GM21447 (cell line): Measurements from ENCODE around the gene E2F3.
"Not testable (repeated sequence)": the region's sequence is repeated elsewhere in the genome, so short reads cannot be mapped to it uniquely, and the experiment has no call there.

Experiments used
- ATAC-seq: cut with Tn5 transposase; IDR thresholded peaks from one replicate; pipeline ENCODE4 v1.9.1; 2021; ENCODE audit not compliant: unreplicated experiment

E2F3 gene

GRCh38 chr6:20464847-20465246 is 63.2 kb downstream of the E2F3 start:
- ATAC-seq: no peak

- ATAC-seq: not testable (repeated sequence)
Measured at GRCh38 chr6:20465616-20466015, 63.9 kb downstream of the E2F3 start.

DNA sequence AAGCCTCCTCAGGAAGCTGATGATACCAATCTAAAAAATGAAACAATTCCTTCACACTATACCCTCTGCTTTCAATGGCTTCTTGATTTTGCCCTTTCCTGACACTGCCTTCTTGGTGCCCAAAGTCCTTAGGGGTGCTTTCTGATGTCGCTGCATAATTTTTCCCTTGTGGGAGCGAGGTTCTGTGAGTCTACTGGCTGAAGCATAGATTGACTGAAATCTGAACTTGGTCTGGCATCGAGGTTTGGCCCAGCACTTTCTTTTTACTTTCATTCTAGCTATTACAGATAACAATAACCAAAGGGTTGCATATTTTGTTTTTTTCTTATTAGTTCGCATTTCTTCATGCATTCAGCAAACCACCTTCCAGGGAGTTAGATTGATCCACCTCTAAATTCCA is 65.8 kb downstream of the E2F3 start:
- peak; percentile 53 for ATAC-seq

- ATAC-seq: no peak
Measured at GRCh38 chr6:20468209-20468608, 66.5 kb downstream of the E2F3 start.

DNA sequence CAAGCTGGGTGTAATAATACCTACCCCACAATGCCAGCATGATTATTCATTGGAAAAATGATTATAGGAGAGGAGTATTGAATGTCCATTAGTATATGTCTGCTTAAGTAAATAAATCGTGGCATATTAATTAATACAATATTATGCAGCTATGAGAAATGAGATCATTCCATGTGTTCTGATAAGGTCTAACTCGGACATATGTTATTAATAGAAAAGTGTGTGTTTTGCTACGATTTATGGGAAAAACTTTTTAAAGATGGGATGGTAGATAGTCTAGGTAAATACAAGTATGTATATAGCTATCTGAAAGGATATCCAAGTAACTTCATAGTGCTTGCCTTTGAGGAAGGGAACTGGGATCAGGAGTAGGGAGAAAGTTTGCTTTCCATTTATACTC is 71.1 kb downstream of the E2F3 start:
- no peak for ATAC-seq

DNA sequence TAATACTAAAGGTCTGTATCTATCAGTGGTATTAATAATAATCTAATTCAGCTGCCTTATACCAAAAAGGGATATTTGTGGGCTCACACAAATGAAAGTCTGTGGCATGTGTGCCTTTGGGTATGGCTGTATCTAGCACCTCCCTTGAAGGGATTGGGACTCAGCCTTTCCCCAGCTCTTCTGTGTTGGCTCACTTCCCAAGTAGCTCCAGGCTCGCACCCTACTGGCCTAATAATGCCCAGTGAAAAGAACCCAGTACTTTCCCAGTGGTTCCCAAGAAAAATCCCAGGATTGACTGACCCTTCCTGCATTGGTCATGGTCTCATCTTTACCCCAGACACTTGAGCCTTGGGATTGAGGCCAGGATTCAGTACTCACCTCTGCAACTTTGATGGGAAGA is 71.8 kb downstream of the E2F3 start:
- no peak for ATAC-seq

- no peak for ATAC-seq
Measured at GRCh38 chr6:20474874-20475542, 73.3 kb downstream of the E2F3 start.

DNA sequence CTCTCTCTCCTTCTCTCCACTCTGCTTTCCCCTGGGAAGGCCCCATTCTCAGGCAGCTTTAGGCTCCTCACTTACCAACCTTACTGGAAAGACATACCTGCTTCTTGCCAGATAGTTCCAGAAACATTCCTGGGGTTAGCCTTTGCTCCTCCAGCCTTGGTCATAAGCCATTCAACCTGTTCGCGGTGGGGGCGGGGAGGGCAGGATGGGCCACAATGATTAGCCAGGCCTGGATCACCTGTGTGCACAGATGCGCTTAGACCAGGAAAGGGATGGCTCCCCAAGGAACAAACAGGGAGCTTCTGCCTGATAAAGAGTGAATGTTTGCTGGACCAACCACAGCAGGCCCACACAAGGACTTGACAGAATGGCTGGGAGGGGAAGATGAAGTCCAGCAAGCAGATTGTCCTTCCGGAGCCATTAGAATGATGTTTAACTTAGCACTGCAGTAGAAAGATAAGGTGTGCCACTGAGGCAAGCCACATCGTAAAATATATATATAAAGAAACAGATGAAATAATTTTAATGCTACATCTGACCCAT is 74.9 kb downstream of the E2F3 start:
- no peak for ATAC-seq

DNA sequence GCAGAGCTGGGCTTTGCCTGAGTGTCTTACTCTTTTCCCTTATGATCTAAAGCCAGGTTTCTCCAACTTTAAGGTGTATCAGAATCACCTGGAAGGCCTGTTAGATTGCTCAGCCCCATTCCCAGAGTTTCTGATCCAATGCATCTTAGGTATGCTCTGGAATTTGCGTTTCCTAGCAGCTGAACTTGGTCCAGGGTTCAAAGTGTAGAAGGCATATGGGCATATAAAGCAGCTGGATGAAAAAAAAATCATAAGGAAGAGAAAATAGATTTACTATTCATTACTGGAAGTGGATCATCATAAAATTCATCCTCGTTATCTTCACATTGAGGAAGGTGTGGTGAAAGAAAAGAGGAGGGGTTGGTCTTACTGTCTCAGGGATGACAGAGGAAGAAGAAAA is 75.8 kb downstream of the E2F3 start:
- ATAC-seq: no peak

DNA sequence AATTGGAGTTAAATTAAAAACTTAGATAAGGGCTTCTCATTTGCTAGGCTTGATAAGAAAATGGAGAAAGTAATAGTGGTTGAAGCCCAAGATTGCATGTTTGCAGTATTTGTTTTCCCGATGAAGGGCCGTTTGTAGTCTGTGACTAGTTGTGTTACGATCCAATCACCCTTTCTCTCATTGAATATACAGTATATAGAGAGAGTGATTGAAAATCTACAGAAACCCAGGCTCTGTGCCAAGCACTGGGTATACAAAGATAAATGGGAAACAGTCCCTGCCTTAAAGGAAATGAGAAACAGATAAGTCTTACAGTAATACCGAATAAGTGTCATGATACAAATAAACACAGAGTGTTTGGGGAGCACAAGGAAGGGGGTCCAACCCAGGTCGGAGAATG is 77.4 kb downstream of the E2F3 start:
- ATAC-seq: no peak

DNA sequence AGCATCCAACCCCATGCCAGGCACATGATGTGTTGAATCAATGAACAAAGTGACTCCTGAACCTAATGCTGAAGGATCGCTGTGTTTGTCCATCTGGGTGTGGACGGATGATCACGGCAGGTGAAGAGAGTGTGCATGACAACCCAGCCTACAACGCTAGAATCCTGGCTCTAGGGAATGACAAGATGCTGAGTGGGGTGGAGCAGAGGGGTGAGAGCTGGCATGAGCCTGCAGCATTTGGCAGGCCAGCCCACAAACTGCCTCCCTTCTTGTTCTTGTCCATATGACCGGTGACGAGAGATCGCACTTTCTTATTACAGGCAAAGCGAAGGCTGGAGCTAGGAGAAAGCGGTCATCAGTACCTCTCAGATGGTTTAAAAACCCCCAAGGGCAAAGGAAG is 77.8 kb downstream of the E2F3 start:
- no peak for ATAC-seq

- no peak for ATAC-seq
Measured at GRCh38 chr6:20481281-20481680, 79.6 kb downstream of the E2F3 start.

DNA sequence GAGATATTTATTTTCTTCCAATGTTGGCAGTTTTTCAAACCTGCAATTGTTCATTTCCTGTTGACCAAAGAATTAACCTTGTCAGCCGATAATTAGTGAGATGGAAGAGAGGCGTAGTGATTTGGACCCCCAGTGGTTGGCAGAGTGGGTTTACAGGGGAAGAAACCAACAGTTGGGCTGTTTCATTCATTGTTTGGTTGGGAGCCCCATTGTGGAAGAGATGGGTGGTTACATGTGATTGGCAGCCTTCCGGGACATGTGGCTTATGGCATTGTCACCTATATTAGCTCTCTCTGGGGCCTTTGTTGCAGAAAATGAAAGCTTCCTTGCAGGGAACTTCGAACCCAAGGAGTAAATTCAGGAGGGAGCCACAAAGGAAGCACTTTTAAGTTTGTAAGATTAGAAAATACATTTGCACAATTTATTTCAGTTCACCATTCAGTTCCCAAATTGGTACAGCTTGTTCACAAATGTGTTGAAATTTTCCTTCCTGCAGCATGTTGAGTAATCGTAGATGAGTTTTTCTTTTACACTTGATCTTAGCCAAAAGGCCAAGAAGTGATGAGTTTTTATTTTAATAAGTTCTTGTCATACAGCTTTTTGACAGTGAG is 82.3 kb downstream of the E2F3 start:
- no peak for ATAC-seq

DNA sequence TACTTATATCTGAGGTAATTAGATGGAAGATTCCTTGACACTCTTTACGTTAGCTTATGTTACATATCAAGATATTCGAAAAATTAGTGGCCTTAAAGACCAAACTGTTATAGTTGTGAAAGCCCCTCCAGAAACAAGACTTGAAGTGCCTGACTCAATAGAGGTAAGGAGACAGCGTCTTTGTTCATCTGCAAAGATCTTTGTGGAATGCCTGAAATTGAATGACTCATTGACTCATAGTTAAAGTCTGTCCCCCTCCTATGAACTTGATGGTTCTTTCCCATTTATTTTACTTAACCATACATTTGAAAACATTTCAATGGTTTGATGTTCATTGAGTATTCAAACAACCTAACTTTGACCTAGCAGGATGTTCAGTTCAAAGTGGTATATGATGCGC is 85.0 kb downstream of the E2F3 start:
- no peak for ATAC-seq

GRCh38 chr6:20487669-20488375 is 86.1 kb downstream of the E2F3 start:
- ATAC-seq: no peak

GRCh38 chr6:20490591-20490990 is 88.9 kb downstream of the E2F3 start:
- no peak for ATAC-seq

DNA sequence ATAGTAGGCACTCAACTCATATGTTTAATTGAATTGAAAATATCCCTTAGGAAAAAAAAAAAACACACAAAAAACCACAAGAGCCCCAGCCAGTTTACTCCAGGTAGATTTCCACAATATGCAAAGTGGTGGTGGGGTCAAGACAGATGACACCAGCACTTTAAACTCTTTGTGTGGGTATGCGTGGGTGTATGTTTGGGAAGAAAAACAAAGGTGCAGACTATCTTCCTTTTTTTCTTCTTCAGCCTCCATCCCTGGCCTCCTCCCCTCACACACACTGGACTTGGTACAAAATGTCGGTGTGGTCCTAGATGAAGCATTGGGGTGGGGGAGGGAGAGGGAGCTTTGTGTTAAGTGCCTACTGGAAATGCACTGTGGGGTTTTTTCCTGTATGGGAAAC is 90.4 kb downstream of the E2F3 start:
- ATAC-seq: no peak

GRCh38 chr6:20497216-20498040 is 95.7 kb downstream of the E2F3 start:
- no peak for ATAC-seq

DNA sequence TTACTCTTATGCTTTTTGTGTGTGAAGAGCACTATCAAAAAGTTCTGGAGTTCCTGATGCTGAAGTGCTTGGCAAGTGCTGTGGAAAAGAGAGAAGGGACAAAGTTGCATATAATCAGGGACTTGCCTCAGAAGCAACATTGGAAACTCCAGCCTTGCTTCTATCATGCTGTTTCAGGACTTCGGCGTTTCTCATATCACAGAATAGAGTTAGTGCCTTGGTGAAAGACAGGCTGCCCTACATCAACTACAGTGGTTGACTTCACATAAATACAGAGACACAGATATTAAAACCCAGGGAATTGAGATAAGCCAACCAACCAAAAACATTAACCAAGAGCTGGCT is 96.3 kb downstream of the E2F3 start:
- no peak for ATAC-seq

DNA sequence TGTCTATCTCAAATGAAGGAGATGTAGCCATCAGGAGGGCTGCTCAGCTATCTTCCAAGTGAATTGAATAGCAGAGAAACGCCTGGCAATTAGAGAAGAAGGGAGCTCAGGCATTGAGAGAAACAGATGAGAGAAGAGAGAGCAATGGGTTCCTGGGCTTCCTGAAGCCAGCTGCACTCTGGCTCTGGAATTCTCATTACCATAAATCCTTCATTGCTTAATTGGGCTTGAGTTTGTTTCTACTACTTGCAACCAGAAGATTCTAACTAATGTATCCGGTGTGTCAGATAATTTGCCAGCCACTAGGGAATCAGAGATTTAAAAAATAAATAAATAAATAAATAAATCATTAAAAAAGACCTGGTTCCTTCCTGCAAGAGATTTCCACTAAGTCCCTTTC is 107.5 kb downstream of the E2F3 start:
- no peak for ATAC-seq

GRCh38 chr6:20511852-20512251 is 110.2 kb downstream of the E2F3 start:
- ATAC-seq: no peak
